HEK293 (cell line): ENCODE data around the gene NUFIP1.

Source experiments
- CTCF ChIA-PET: fragments of 350-600 bp; formaldehyde crosslinking; extraction: SDS; loops from one replicate; lab custom pipeline; 2021; ENCODE audit warnings: antibody characterized with exemption; lab: Yijun Ruan, JAX
- POLR2A ChIA-PET: fragments of 300-600 bp; formaldehyde crosslinking; extraction: SDS; loops from one replicate; lab custom pipeline; 2020; ENCODE audit warnings: antibody characterized with exemption, inconsistent platforms; lab: Yijun Ruan, JAX
- H3K27ac ChIP-seq: fragments of 200-500 bp; sonication (Bioruptor generic); 2 replicates; pipeline ENCODE4 v1.5.1; 2014; ENCODE audit warnings: low read depth, low read length, control low read depth, inconsistent platforms; ENCODE audit errors: extremely low read depth
- H3K36me3 ChIP-seq, 2 experiments: fragments of 200-500 bp in 1 of 2; sonication (Bioruptor generic) in 1 of 2; 1 replicate in 1 of 2; 2 replicates in 1 of 2; pipeline ENCODE4 v1.5.1; 2014 to 2017; ENCODE audit warnings: inconsistent platforms in 2 of 2, low read length in 2 of 2; ENCODE audit not compliant: control insufficient read depth in 2 of 2, insufficient read depth in 1 of 2
- H3K4me1 ChIP-seq: fragments of 200-500 bp; sonication (Bioruptor generic); 2 replicates; pipeline ENCODE4 v1.5.1; 2014; ENCODE audit warnings: mild to moderate bottlenecking, low read length, inconsistent platforms; ENCODE audit not compliant: control insufficient read depth, insufficient read depth
- H3K4me3 ChIP-seq: 2 replicates; pipeline ENCODE4 v1.5.1; 2011; ENCODE audit warnings: low read depth, mild to moderate bottlenecking, control low read depth, low read length, moderate library complexity
- H3K9me3 ChIP-seq: fragments of 200-500 bp; sonication (Bioruptor generic); 2 replicates; pipeline ENCODE4 v1.5.1; 2014; ENCODE audit warnings: low read depth, low read length, inconsistent platforms; ENCODE audit not compliant: control insufficient read depth, insufficient read depth
- GLIS2 ChIP-seq: fragments of 450-650 bp; formaldehyde crosslinking; IDR thresholded peaks from 2 replicates; pipeline ENCODE4 v1.5.1; 2016; ENCODE audit warnings: missing biosample characterization, missing genetic modification characterization
- HOXD13 ChIP-seq: sonication (generic); formaldehyde crosslinking; IDR thresholded peaks from 2 replicates; pipeline ENCODE4 v1.8.0; 2022; ENCODE audit warnings: missing genetic modification reagents, borderline replicate concordance
- PRDM1 ChIP-seq: fragments of 450-650 bp; formaldehyde crosslinking; IDR thresholded peaks from 2 replicates; pipeline ENCODE4; 2016; ENCODE audit warnings: missing biosample characterization, missing genetic modification characterization
- PRDM4 ChIP-seq: fragments of 450-650 bp; formaldehyde crosslinking; IDR thresholded peaks from 2 replicates; pipeline ENCODE4 v1.5.1; 2017; ENCODE audit warnings: missing biosample characterization, missing genetic modification characterization
- SP3 ChIP-seq: fragments of 450-650 bp; formaldehyde crosslinking; IDR thresholded peaks from 2 replicates; pipeline ENCODE4 v1.5.1; 2016; ENCODE audit warnings: missing biosample characterization, missing genetic modification characterization
- ZBTB48 ChIP-seq: fragments of 450-650 bp; formaldehyde crosslinking; IDR thresholded peaks from 2 replicates; pipeline ENCODE4 v1.5.1; 2016; ENCODE audit warnings: missing biosample characterization, missing genetic modification characterization
- ZFP41 ChIP-seq: fragments of 450-650 bp; formaldehyde crosslinking; IDR thresholded peaks from 2 replicates; pipeline ENCODE4 v1.5.1; 2016; ENCODE audit warnings: missing biosample characterization, missing genetic modification characterization, borderline replicate concordance
- ZNF112 ChIP-seq: fragments of 450-650 bp; formaldehyde crosslinking; IDR thresholded peaks from 2 replicates; pipeline ENCODE4 v1.5.0; 2017; ENCODE audit warnings: missing biosample characterization, missing genetic modification characterization
- ZNF140 ChIP-seq: fragments of 450-650 bp; formaldehyde crosslinking; IDR thresholded peaks from 2 replicates; pipeline ENCODE4 v1.5.1; 2016; ENCODE audit warnings: missing biosample characterization, missing genetic modification characterization
- ZNF148 ChIP-seq: fragments of 450-650 bp; formaldehyde crosslinking; IDR thresholded peaks from 2 replicates; pipeline ENCODE4 v1.5.0; 2017; ENCODE audit warnings: missing biosample characterization, missing genetic modification characterization, borderline replicate concordance
- ZNF175 ChIP-seq: fragments of 450-650 bp; formaldehyde crosslinking; IDR thresholded peaks from 2 replicates; pipeline ENCODE4 v1.5.1; 2016; ENCODE audit warnings: missing biosample characterization, missing genetic modification characterization
- ZNF19 ChIP-seq: fragments of 450-650 bp; formaldehyde crosslinking; IDR thresholded peaks from 2 replicates; pipeline ENCODE4; 2016; ENCODE audit warnings: missing biosample characterization, missing genetic modification characterization, low read depth
- ZNF2 ChIP-seq: fragments of 450-650 bp; formaldehyde crosslinking; IDR thresholded peaks from 2 replicates; pipeline ENCODE4 v1.5.1; 2016; ENCODE audit warnings: missing biosample characterization, missing genetic modification characterization
- ZNF211 ChIP-seq: fragments of 450-650 bp; formaldehyde crosslinking; IDR thresholded peaks from 2 replicates; pipeline ENCODE4 v1.5.1; 2016; ENCODE audit warnings: low read depth, missing biosample characterization, missing genetic modification characterization
- ZNF23 ChIP-seq: fragments of 450-650 bp; formaldehyde crosslinking; IDR thresholded peaks from 2 replicates; pipeline ENCODE4 v1.5.1; 2016; ENCODE audit warnings: missing biosample characterization, missing genetic modification characterization, borderline replicate concordance
- ZNF248 ChIP-seq: fragments of 450-650 bp; formaldehyde crosslinking; IDR thresholded peaks from 2 replicates; pipeline ENCODE4 v1.5.1; 2017; ENCODE audit warnings: missing biosample characterization, missing genetic modification characterization
- ZNF292 ChIP-seq: fragments of 450-650 bp; formaldehyde crosslinking; IDR thresholded peaks from 2 replicates; pipeline ENCODE4 v1.5.1; 2016; ENCODE audit warnings: low read depth, missing biosample characterization, missing genetic modification characterization, borderline replicate concordance
- ZNF585B ChIP-seq: fragments of 450-650 bp; formaldehyde crosslinking; IDR thresholded peaks from 2 replicates; pipeline ENCODE4 v1.5.1; 2016; ENCODE audit warnings: missing biosample characterization, missing genetic modification characterization
- ZNF600 ChIP-seq: fragments of 450-650 bp; formaldehyde crosslinking; IDR thresholded peaks from 2 replicates; pipeline ENCODE4 v1.5.1; 2016; ENCODE audit warnings: missing biosample characterization, missing genetic modification characterization
- ZNF621 ChIP-seq: fragments of 450-650 bp; formaldehyde crosslinking; IDR thresholded peaks from 2 replicates; pipeline ENCODE4 v1.5.1; 2017; ENCODE audit warnings: missing biosample characterization, missing genetic modification characterization
- ZNF701 ChIP-seq: fragments of 450-650 bp; formaldehyde crosslinking; IDR thresholded peaks from 2 replicates; pipeline ENCODE4 v1.5.1; 2016; ENCODE audit warnings: missing biosample characterization, missing genetic modification characterization
- ZNF704 ChIP-seq: fragments of 450-650 bp; formaldehyde crosslinking; IDR thresholded peaks from 2 replicates; pipeline ENCODE4 v1.5.1; 2016; ENCODE audit warnings: missing biosample characterization, missing genetic modification characterization
- ZNF747 ChIP-seq: fragments of 450-650 bp; formaldehyde crosslinking; IDR thresholded peaks from 2 replicates; pipeline ENCODE4 v1.5.1; 2016; ENCODE audit warnings: missing biosample characterization, missing genetic modification characterization
- ZXDB ChIP-seq: fragments of 450-650 bp; formaldehyde crosslinking; IDR thresholded peaks from 2 replicates; pipeline ENCODE4 v1.5.1; 2016; ENCODE audit warnings: missing biosample characterization, missing genetic modification characterization

NUFIP1 gene

GRCh38 chr13:44932171-44932849 lies 57.0 kb downstream of the NUFIP1 start (continued):
- TF ChIP-seq PRDM4 (tag by site-specific recombination) (no peak), ZNF292 (tag by site-specific recombination) (no peak), ZNF19 (tag by site-specific recombination) (no peak), ZNF140 (tag by site-specific recombination) (no peak), ZNF600 (tag by site-specific recombination) (no peak), PRDM1 (no peak), ZNF747 (tag by site-specific recombination) (no peak), ZNF621 (tag by site-specific recombination) (no peak), ZNF112 (no peak), ZNF248 (no peak), ZNF701 (tag by site-specific recombination) (no peak), ZNF585B (tag by site-specific recombination) (no peak)
- TF ChIP-seq, all 188 proteins: peak for 0

- H3K9me3 ChIP-seq: no peaks in the 10 kb centered on the region
- POLR2A ChIA-PET: no interaction called here
- no peak for TF ChIP-seq ZNF112
- TF ChIP-seq SP3: no peak
- TF ChIP-seq ZNF704 (tag by site-specific recombination): no peak
- no peak for TF ChIP-seq ZNF148
- TF ChIP-seq ZNF23 (tag by site-specific recombination): no peak
- TF ChIP-seq, all 188 proteins: peak for 0
- Histone ChIP-seq H3K4me3 (no peak overlapping the region), H3K4me1 (no peaks in the 10 kb centered on the region), H3K27ac (no peak overlapping the region), H3K36me3 (no peaks in the 10 kb centered on the region)
- CTCF ChIA-PET: no interaction called here
Measured at GRCh38 chr13:44930963-44931623, 58.2 kb downstream of the NUFIP1 start.

- no peaks in the 10 kb centered on the region for H3K9me3 ChIP-seq
- no peak for TF ChIP-seq ZFP41 (tag by site-specific recombination)
- no peak for TF ChIP-seq ZNF2 (tag by site-specific recombination)
- no peak for TF ChIP-seq ZNF211 (tag by site-specific recombination)
- TF ChIP-seq ZNF175: no peak
- no peak for TF ChIP-seq ZXDB
- no peak for TF ChIP-seq GLIS2
- TF ChIP-seq PRDM4 (tag by site-specific recombination): no peak
- TF ChIP-seq ZBTB48: no peak
- TF ChIP-seq HOXD13 (CRISPR knock-in tag): no peak
- no peak overlapping the region for H3K4me3 ChIP-seq
- H3K4me1 ChIP-seq: no peaks in the 10 kb centered on the region
- H3K27ac ChIP-seq: no peak overlapping the region
- CTCF ChIA-PET: no interaction called here
- no peaks in the 10 kb centered on the region for H3K36me3 ChIP-seq
- POLR2A ChIA-PET: no interaction called here
Measured at GRCh38 chr13:44930280-44930679, 59.0 kb downstream of the NUFIP1 start.
